HG02938 (cell line): Measurements from ENCODE around the gene KRCC1.
"Not testable (repeated sequence)": the region's sequence is repeated elsewhere in the genome, so short reads cannot be mapped to it uniquely, and the experiment has no call there.

Experiments
- ATAC-seq: cut with Tn5 transposase; IDR thresholded peaks from one replicate; pipeline ENCODE4 v1.9.1; 2021; ENCODE audit warnings: mild to moderate bottlenecking, moderate library complexity; ENCODE audit not compliant: unreplicated experiment

The KRCC1 gene

GRCh38 chr2:88048541-88048940, 7.0 kb downstream of the KRCC1 start:
- ATAC-seq, result no peak

DNA sequence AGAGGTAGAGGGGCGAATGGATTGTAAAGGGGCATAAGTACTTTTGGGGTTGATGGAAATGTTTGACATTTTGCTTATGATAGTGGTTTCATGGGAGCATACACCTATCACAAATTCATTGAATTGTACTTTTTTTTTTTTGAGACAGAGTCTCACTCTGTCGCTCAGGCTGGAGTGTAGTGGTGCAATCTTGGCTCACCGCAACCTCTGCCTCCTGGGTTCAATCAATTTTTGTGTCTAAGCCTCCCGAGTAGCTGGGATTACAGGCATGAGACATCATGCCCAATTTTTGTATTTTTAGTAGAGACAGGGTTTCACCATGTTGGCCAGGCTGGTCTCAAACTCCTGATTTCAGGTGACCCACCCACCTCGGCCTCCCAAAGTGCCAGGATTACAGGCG, 10.0 kb downstream of the KRCC1 start:
- ATAC-seq, result not testable (repeated sequence)

DNA sequence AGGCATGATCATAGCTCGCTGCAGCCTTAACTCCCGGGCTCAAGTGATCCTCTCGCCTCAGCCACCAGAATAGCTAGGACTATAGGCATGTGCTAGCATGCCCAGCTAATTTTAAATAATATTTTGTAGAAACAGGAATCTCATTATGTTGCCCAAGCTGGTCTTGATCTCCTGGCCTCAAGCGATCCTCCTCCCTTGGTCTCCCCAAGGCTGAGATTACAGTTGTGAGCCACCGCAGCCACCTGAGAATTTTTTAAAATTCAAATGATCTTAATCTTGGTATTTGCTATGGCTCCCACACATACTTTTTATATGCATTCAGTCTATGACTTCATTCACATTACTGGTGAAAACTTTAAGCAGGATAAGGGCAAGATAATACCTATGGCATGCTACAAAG, 13.1 kb downstream of the KRCC1 start:
- no peak for ATAC-seq

GRCh38 chr2:88038263-88039105, 17.1 kb downstream of the KRCC1 start:
- ATAC-seq, result no peak

DNA sequence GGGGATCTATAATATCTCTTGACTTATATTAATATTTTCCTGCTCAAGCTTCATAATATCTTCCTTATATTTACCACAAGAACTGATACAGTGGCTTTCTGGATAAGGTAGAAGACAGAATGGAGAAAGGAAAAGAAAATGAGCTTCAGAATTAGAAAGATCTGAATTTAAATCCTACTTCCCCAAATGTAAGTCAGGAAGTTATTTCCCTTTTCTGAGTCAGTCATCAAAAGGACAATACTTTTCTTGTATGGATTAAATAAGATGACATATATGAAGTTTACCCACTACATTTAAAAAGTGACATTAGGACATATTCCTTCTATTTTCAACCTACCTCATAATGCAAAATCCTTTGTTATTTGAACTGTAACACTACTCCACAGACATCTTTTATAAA, 19.0 kb downstream of the KRCC1 start:
- no peak for ATAC-seq

GRCh38 chr2:88036182-88036581, 19.4 kb downstream of the KRCC1 start:
- ATAC-seq, result no peak

DNA sequence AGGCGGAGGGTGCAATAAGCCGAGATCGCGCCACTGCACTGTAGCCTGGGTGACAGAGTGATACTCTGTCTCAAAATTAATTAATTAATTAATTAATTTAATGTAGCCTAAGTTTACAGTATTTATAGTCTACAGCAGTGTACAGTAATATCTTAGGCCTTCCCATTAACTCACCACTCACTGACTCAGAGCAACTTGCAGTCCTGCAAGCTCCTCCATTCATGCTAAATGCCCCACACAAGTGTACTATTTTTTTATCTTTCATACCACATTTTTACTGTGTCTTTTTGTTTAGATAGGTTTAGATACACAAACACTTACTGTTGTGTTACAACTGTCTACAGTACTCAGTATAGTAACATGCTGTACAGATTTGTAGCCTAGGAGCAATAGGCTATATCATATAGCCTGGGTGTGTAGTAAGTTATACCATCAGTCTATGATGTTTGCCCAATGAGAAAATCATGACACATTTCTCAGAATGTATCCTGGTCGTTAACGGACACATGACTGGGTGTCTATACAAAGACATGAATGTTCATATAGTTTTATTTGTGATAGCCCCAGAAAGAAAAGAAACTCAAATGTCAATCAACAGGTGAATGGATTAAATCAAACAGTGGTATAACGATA, 23.4 kb downstream of the KRCC1 start:
- ATAC-seq, result no peak

- ATAC-seq, result no peak
Observed at GRCh38 chr2:88028931-88029330, 26.7 kb downstream of the KRCC1 start.

- no peak for ATAC-seq
Observed at GRCh38 chr2:88027697-88028389, 27.7 kb downstream of the KRCC1 start.

DNA sequence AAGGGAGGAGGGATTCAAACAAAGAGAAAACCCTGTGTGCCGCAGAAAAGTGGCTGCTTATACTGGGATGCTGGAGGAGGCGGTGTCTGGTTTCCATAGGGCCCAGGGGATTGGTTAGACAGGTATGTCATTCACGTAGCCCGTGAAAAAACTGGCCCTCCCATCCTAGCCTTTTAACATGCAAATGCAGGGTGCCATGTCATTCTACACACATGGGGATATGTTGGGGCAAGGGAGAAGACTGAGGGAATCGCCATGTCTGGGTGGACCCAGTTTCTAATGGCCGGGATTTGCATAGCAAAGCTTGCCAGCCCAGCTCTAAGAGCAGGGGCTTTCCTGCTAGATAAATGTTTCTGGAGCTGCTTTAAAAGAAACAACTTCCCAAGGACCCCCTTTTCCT, 31.1 kb downstream of the KRCC1 start:
- no peak for ATAC-seq

DNA sequence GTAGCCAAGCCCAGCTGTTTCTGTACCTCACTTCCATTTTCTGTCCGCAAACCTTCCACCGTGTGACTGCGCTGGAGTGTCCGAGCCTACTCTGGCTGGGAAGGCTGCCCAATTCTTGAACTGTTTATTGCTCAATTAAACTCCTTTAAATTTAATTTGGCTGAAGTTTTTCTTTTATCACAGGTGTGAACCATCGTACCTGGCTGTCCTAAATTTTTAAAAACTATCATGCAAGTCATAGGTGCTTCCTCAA, 33.0 kb downstream of the KRCC1 start:
- ATAC-seq, result no peak

GRCh38 chr2:88019985-88020384, 35.6 kb downstream of the KRCC1 start:
- ATAC-seq, result no peak

DNA sequence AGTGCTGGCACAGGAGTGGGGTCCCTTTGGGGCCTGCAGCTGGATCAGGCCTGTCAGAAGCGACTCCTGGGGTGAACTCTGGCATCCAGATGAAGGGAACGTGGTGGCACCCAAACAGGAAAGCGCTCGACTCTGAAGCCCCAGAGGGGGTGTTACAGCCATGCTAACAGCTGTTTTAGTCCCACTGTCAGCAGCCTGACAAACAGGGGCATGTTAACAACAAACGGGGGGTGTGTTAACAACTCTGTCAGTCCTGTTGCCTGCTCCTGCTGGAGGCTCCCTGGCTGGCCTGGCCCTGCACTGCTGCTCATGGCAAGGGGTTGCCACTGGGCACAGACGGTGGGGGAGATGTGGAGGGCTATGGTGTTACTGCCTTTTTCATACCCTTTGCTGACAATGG, 36.7 kb downstream of the KRCC1 start:
- no peak for ATAC-seq

GRCh38 chr2:88018077-88018805, 37.3 kb downstream of the KRCC1 start:
- not testable (repeated sequence) for ATAC-seq

DNA sequence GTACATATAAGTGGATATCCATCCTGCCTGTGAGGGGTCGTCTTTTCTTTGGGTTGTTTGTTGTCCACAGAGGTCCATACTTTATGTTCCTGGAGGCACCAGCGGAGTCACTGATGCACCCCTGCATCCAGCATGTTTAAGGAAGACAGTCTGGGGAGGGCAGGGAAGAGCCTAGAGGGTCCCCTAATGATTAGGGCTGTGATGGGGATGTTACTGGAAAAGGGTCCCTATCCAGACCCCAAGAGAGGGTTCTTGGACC, 37.9 kb downstream of the KRCC1 start:
- not testable (repeated sequence) for ATAC-seq

GRCh38 chr2:88016960-88017779, 38.4 kb downstream of the KRCC1 start:
- peak; percentile 52 for ATAC-seq

GRCh38 chr2:88016086-88016959, 39.3 kb downstream of the KRCC1 start, which contains the start of gene RNU2-63P:
Gene RNU2-63P (minus strand): TSS chr2:88016547.
- ATAC-seq, result peak; percentile 80

DNA sequence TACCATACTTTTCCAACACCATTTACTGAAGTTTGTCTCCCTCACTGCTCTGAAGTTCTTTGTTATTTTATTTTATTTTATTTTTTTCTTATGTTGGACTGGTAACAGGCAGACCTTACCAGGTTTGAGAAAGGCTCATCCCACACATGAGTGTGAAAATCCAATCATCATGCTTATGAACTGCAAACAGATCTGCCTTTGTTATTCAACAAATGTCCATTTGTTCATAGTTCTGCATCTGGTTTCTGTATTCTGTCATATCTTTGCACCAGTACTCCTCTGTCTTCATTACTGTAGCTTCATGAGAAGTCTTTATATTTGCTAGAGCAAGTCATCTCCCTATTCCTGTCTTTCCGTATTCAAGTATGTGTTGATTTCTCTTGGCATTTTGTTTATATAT, 44.6 kb downstream of the KRCC1 start:
- ATAC-seq, result no peak

DNA sequence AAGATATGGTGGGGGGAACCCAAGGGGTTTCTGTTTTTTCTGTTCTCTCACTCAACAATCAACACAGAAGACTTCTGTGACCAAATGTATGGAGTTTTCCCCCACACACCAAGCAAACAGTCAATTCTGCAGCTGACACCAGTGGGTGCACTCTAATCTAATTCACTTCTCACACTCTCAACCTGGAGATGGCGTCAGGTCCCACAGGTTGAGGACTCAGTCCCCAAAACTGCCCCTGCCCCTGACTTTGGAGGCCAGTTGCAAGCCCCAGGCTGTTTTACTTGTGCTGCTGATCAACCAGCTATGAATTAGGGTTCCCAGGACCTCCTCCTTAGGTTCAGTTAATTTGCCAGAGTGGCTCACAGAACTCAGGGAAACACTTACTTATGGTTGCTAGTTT, 45.4 kb downstream of the KRCC1 start:
- ATAC-seq, result no peak

GRCh38 chr2:88006912-88007439, 48.6 kb downstream of the KRCC1 start:
- ATAC-seq, result no peak
